GM12878 (cell line): ENCODE results near the gene SPINT2. TPM values are rescaled to one million over a fixed set of nuclear protein-coding genes. Genes with fewer than 3 reads are reported as not detected.

Experiments used
- ATAC-seq: fragments of 200-7000 bp; cut with Tn5 transposase; 3 replicates; pipeline ENCODE4 v1.9.1; 2020; ENCODE audit warnings: mild to moderate bottlenecking, moderate library complexity
- BruUV-seq: library from RNA; stranded (reverse); fragments of 400-500 nt; replicated peaks from 2 replicates; lab custom pipeline; 2021; lab: Mats Ljungman, UMichigan
- CTCF ChIA-PET: fragments of 300-600 bp; sonication (Branson Sonifier 250); formaldehyde crosslinking; extraction: SDS; loops from one replicate; lab custom pipeline; 2021; ENCODE audit warnings: inconsistent platforms; lab: Yijun Ruan, JAX
- POLR2A ChIA-PET: fragments of 350-600 bp; formaldehyde crosslinking; extraction: SDS; loops from one replicate; lab custom pipeline; 2021; ENCODE audit warnings: inconsistent platforms; lab: Charles Lee
- RAD21 ChIA-PET: fragments of 300-600 bp; sonication (Branson Sonifier 250); formaldehyde crosslinking; loops from one replicate; lab custom pipeline; 2023; ENCODE audit warnings: antibody characterized with exemption; ENCODE audit not compliant: unreplicated experiment; lab: Charles Lee
- SMC1A ChIA-PET: fragments of 300-600 bp; sonication (Branson Sonifier 250); formaldehyde crosslinking; loops from one replicate; lab custom pipeline; 2023; ENCODE audit not compliant: unreplicated experiment, uncharacterized antibody; lab: Charles Lee
- DNase-seq: peaks from one replicate; pipeline ENCODE4 v3.0.0-alpha.2; 2011; ENCODE audit warnings: low read depth, low spot score
- FAIRE-seq: peaks from 3 replicates; lab custom pipeline; 2011; peaks lifted over from hg19 to GRCh38; lab: Jason Lieb, UNC
- H2AFZ ChIP-seq: 2 replicates; pipeline ENCODE4 v1.6.0; 2011; ENCODE audit warnings: low read depth, low read length, control low read depth; ENCODE audit not compliant: control insufficient read depth
- H3K27ac ChIP-seq: 2 replicates; pipeline ENCODE4 v1.5.1; 2011; ENCODE audit warnings: control low read depth; ENCODE audit not compliant: control insufficient read depth, insufficient read depth
- H3K27me3 ChIP-seq, 2 experiments: replicated peaks in 1 of 2; 2 replicates each; pipeline versions ENCODE4 v1.6.0 to v1.6.1; 2011; ENCODE audit warnings: low read length in 1 of 2; ENCODE audit not compliant: control insufficient read depth in 2 of 2, insufficient read depth in 2 of 2
- H3K36me3 ChIP-seq, 2 experiments: 2 replicates each; pipeline ENCODE4 v1.5.1; 2011; ENCODE audit warnings: low read length in 1 of 2; ENCODE audit not compliant: control insufficient read depth in 2 of 2, insufficient read depth in 2 of 2
- H3K4me1 ChIP-seq: 2 replicates; pipeline ENCODE4 v1.6.1; 2011; ENCODE audit warnings: mild to moderate bottlenecking, low read length, moderate library complexity, mixed read lengths; ENCODE audit not compliant: control insufficient read depth, insufficient read depth
- H3K4me2 ChIP-seq: 2 replicates; pipeline ENCODE4 v1.6.0; 2011; ENCODE audit warnings: control low read depth; ENCODE audit not compliant: control insufficient read depth, insufficient read depth
- H3K4me3 ChIP-seq: fragments of 200-600 bp; sonication (generic); 2 replicates; pipeline ENCODE4 v1.5.1; 2016
- H3K79me2 ChIP-seq: 2 replicates; pipeline ENCODE4 v1.6.0; 2011; ENCODE audit warnings: low read length; ENCODE audit not compliant: control insufficient read depth, insufficient read depth
- H3K9ac ChIP-seq: 2 replicates; pipeline ENCODE4 v1.8.0; 2011; ENCODE audit warnings: low read length, control low read depth, mixed read lengths; ENCODE audit not compliant: control insufficient read depth, insufficient read depth
- H3K9me3 ChIP-seq: replicated peaks from 3 replicates; pipeline ENCODE4 v1.5.1; 2011; ENCODE audit warnings: mild to moderate bottlenecking, low read length; ENCODE audit not compliant: control insufficient read depth, insufficient read depth
- H4K20me1 ChIP-seq: 2 replicates; pipeline ENCODE4 v1.6.0; 2011; ENCODE audit not compliant: control insufficient read depth, insufficient read depth
- ELK1 ChIP-seq: IDR thresholded peaks from 2 replicates; pipeline ENCODE4 v1.6.1; 2012; ENCODE audit warnings: low read depth, low read length, improper control_type of control experiment
- ESRRA ChIP-seq: IDR thresholded peaks from 2 replicates; pipeline ENCODE4 v1.6.1; 2012; ENCODE audit warnings: mild to moderate bottlenecking, low read length, improper control_type of control experiment
- HDAC6 ChIP-seq: fragments of 200-600 bp; sonication (generic); IDR thresholded peaks from one replicate; pipeline ENCODE4 v1.8.0; 2017; ENCODE audit warnings: antibody characterized with exemption; ENCODE audit not compliant: unreplicated experiment
- IKZF2 ChIP-seq, 2 experiments: fragments of 450-650 bp; IDR thresholded peaks; 2 replicates each; pipeline ENCODE4 v1.6.1; 2017; ENCODE audit warnings: mild to moderate bottlenecking in 2 of 2, moderate library complexity in 2 of 2
- KLF5 ChIP-seq: fragments of 450-650 bp; IDR thresholded peaks from 2 replicates; pipeline ENCODE4 v1.6.1; 2014; ENCODE audit warnings: mild to moderate bottlenecking; ENCODE audit not compliant: partially characterized antibody
- MTA2 ChIP-seq: fragments of 450-650 bp; IDR thresholded peaks from 2 replicates; pipeline ENCODE4 v1.6.1; 2016; ENCODE audit warnings: low read depth, mild to moderate bottlenecking, moderate library complexity
- NFIC ChIP-seq: IDR thresholded peaks from 2 replicates; pipeline ENCODE4 v1.6.1; 2012; ENCODE audit warnings: low read depth, mild to moderate bottlenecking, inconsistent platforms, low read length, moderate library complexity
- NFYB ChIP-seq: IDR thresholded peaks from 2 replicates; pipeline ENCODE4 v1.6.1; 2011; ENCODE audit warnings: low read depth, mild to moderate bottlenecking, low read length, improper control_type of control experiment, moderate library complexity; ENCODE audit not compliant: insufficient read depth
- NR2C1 ChIP-seq: fragments of 450-650 bp; IDR thresholded peaks from 2 replicates; pipeline ENCODE4 v1.6.1; 2017; ENCODE audit warnings: antibody characterized with exemption, mild to moderate bottlenecking, moderate library complexity
- SREBF2 ChIP-seq: IDR thresholded peaks from 2 replicates; pipeline ENCODE4 v1.6.1; 2012; ENCODE audit warnings: mild to moderate bottlenecking, low read length
- ZBTB4 ChIP-seq: fragments of 450-650 bp; formaldehyde crosslinking; IDR thresholded peaks from 2 replicates; pipeline ENCODE4 v1.4.0; 2022; ENCODE audit warnings: mild to moderate bottlenecking, moderate library complexity
- WGBS: methylation state at CpG from one replicate; pipeline ENCODE4 v1.1.6; 2016; ENCODE audit warnings: low lambda C conversion rate; ENCODE audit not compliant: insufficient replicate concordance, insufficient coverage; ENCODE audit errors: missing lambda C conversion rate; 5-methylcytosine and 5-hydroxymethylcytosine counted together
- in situ Hi-C: fragments of 300-500 bp; cut with MboI; formaldehyde crosslinking; loops from 9 replicates; pipeline ENCODE4 v1.14.3; 2018; ENCODE audit warnings: mixed read lengths
- intact Hi-C: fragments of 100-400 bp; cut with micrococcal nuclease; formaldehyde crosslinking; loops from one replicate; pipeline ENCODE4 v1.14.2; 2022; ENCODE audit not compliant: unreplicated experiment
- polyA plus RNA-seq, 11 experiments: library from polyadenylated mRNA; depleted of rRNA in 4 of 11; unstranded in 6 of 11; stranded (reverse) in 5 of 11; fragments of >200 nt; fragmentation: Nextera tagmentation in 4 of 11; fragmentation: Illumina TruSeq in 1 of 11; extraction: Ambion mirVana in 4 of 11; extraction: Trizol in 1 of 11; gene quantifications; 1 replicate in 1 of 11; 2 replicates in 10 of 11; pipeline versions ENCODE4 v1.2.1 to v1.2.3, GENCODE V29; 2011 to 2016; ENCODE audit warnings: inconsistent platforms in 2 of 11, missing spikeins in 2 of 11, low read depth in 1 of 11
- total RNA-seq, 4 experiments: library from RNA; depleted of rRNA in 3 of 4; stranded (reverse); fragments of >200 nt in 3 of 4; fragmentation: Illumina TruSeq in 1 of 4; extraction: Trizol in 1 of 4; gene quantifications; 2 replicates each; pipeline versions ENCODE4 v1.2.1 to v1.2.3, GENCODE V29; 2013 to 2021

SPINT2 gene
- total and polyA plus RNA-seq, 10 of the 15 experiments (the other 5 are each of a cell fraction or from before 2014, with no cell fraction given) = 0.15 to 26.5 (median 17.5) TPM

GRCh38 chr19:38310986-38311385 is 46.6 kb downstream of the SPINT2 start:
- Histone ChIP-seq H4K20me1 (no peaks in the 10 kb centered on the region), H3K36me3 (peaks cover 0 to 11% of the 10 kb centered on the region in 2 experiments; a peak in 3 of 4 replicates), H3K27me3 (no peaks in the 10 kb centered on the region), H3K4me2 (no peak overlapping the region), H3K4me3 (no peak overlapping the region)
- 97% methylated on average over 6 of the region's 6 CpGs for WGBS
- TF ChIP-seq ESRRA = no peak
- TF ChIP-seq NFYB = no peak
- TF ChIP-seq NR2C1 = no peak
- TF ChIP-seq HDAC6 = no peak
- TF ChIP-seq NFIC = no peak
- TF ChIP-seq SREBF2 = no peak
- TF ChIP-seq KLF5 = no peak
- no peak for TF ChIP-seq ZBTB4 (CRISPR knock-in tag)
- TF ChIP-seq ELK1 = no peak
- TF ChIP-seq MTA2 = no peak
- no peak for TF ChIP-seq IKZF2 (IDR thresholded peaks at IDR 0.05)
- TF ChIP-seq, all 136 proteins: peak for 0
- in situ Hi-C loops (no loop called here), intact Hi-C loops (no loop called here)
- POLR2A ChIA-PET = no interaction called here
- ATAC-seq = no peak
- Histone ChIP-seq H3K27ac (no peak overlapping the region), H3K9me3 (no peaks in the 10 kb centered on the region), H3K4me1 (peaks cover 3% of the 10 kb centered on the region; the same call in 1 of the 2 replicates), H2AFZ (no peak overlapping the region), H3K9ac (no peak overlapping the region), H3K79me2 (peaks cover 4% of the 10 kb centered on the region)
- BruUV-seq = no TSS peak
- CTCF ChIA-PET = no interaction called here
- FAIRE-seq = no peak
- SMC1A ChIA-PET = no interaction called here
- RAD21 ChIA-PET = no interaction called here
- DNase-seq = no peak
